KMS-11 (cell line): Measurements from ENCODE around the gene SDK1.

ENCODE experiments used
- H2AFZ ChIP-seq: fragments of 200-600 bp; sonication (generic); 2 replicates; pipeline ENCODE4 v1.6.1; 2016; ENCODE audit warnings: antibody characterized with exemption, mixed run types, low read depth
- H3K27ac ChIP-seq: fragments of 200-600 bp; sonication (generic); 2 replicates; pipeline ENCODE4 v1.6.1; 2016; ENCODE audit warnings: mild to moderate bottlenecking, mixed run types
- H3K27me3 ChIP-seq: fragments of 200-600 bp; sonication (generic); 2 replicates; pipeline ENCODE4 v1.6.1; 2017; ENCODE audit warnings: mild to moderate bottlenecking, low read depth, mixed run types, moderate library complexity; ENCODE audit not compliant: insufficient read depth
- H3K36me3 ChIP-seq: fragments of 200-600 bp; sonication (generic); 2 replicates; pipeline ENCODE4 v1.6.1; 2017; ENCODE audit warnings: mild to moderate bottlenecking, mixed run types; ENCODE audit not compliant: insufficient read depth
- H3K4me1 ChIP-seq: fragments of 200-600 bp; sonication (generic); 2 replicates; pipeline ENCODE4 v1.6.1; 2016; ENCODE audit warnings: mild to moderate bottlenecking, low read depth, mixed run types; ENCODE audit not compliant: poor library complexity, severe bottlenecking
- H3K4me2 ChIP-seq: fragments of 200-600 bp; sonication (generic); 2 replicates; pipeline ENCODE4 v1.7.0; 2016; ENCODE audit warnings: mild to moderate bottlenecking, mixed run types
- H3K4me3 ChIP-seq: fragments of 200-600 bp; sonication (generic); IDR thresholded peaks from 2 replicates; pipeline ENCODE4 v1.6.1; 2017; ENCODE audit warnings: low read depth, low read length, mixed read lengths; ENCODE audit not compliant: insufficient read depth
- H3K79me2 ChIP-seq: fragments of 200-600 bp; sonication (generic); 2 replicates; pipeline ENCODE4 v1.6.1; 2016; ENCODE audit warnings: low read depth, mixed run types; ENCODE audit not compliant: insufficient read depth
- H3K9ac ChIP-seq: fragments of 200-600 bp; sonication (generic); 2 replicates; pipeline ENCODE4 v1.6.1; 2016; ENCODE audit warnings: mild to moderate bottlenecking, mixed run types
- H4K20me1 ChIP-seq: fragments of 200-600 bp; sonication (generic); 2 replicates; pipeline ENCODE4 v1.6.1; 2016; ENCODE audit warnings: mild to moderate bottlenecking, mixed run types; ENCODE audit not compliant: insufficient read depth
- CTCF ChIP-seq: fragments of 200-600 bp; sonication (generic); conservative IDR thresholded peaks from 2 replicates; pipeline ENCODE4 v1.6.1; 2017; ENCODE audit warnings: low read depth, mild to moderate bottlenecking, antibody characterized with exemption, low read length, moderate library complexity, mixed read lengths

SDK1 gene

DNA sequence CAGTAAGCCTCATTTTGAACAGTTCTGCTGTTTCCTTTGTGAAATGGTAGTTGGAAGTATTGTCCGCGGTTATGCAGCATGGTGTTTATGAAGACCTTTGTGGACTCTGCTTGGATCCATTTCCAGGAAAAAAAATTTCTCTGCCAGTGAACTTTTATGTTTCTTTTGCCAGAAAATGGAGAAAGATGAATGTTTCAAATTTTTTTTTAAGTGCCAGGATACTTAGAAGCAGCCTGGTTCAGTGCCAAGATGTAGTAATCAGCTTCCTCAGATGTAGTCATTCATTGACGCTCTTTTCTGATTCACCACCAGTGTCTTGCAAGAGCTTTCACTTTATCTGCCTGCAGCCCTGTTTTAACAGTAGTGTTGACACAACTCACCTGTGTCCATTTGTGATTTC lies 258.2 kb downstream of the SDK1 start:
- Histone ChIP-seq H3K79me2 (no peaks in the 10 kb centered on the region), H3K36me3 (no peaks in the 10 kb centered on the region), H4K20me1 (no peaks in the 10 kb centered on the region), H3K4me2 (no peak overlapping the region), H3K4me1 (no peaks in the 10 kb centered on the region), H2AFZ (no peak overlapping the region), H3K4me3 (no peak overlapping the region), H3K9ac (no peak overlapping the region), H3K27me3 (no peaks in the 10 kb centered on the region), H3K27ac (no peak overlapping the region)
- TF ChIP-seq CTCF = no peak

DNA sequence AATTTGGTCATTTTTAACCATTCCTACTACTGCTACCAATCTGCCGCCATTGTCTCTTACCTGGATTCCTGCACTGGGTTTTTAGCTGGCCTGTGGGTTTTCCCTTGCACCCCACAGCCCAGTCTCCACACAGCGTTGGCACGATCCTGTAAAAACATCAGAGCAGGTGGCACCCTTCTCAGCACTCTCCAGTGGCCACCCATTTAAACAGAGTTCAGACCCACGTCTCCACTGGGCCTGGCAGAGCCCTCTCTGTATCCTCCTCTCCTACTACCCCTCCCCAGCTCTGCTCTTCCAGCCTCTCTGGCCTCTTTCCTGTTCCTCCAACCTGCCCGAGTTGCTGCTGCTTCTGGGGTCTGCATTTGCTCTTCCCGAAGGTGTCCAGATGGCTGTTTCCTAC lies 259.4 kb downstream of the SDK1 start:
- Histone ChIP-seq H3K9ac (no peak overlapping the region), H4K20me1 (no peaks in the 10 kb centered on the region), H3K36me3 (no peaks in the 10 kb centered on the region), H3K4me3 (no peak overlapping the region), H3K27ac (no peak overlapping the region), H3K4me2 (no peak overlapping the region), H3K27me3 (no peaks in the 10 kb centered on the region), H3K4me1 (no peaks in the 10 kb centered on the region), H2AFZ (no peak overlapping the region), H3K79me2 (no peaks in the 10 kb centered on the region)
- no peak for TF ChIP-seq CTCF

GRCh38 chr7:3561932-3562331 lies 260.9 kb downstream of the SDK1 start:
- Histone ChIP-seq H3K27ac (no peak overlapping the region), H2AFZ (no peak overlapping the region), H3K4me2 (no peak overlapping the region), H3K27me3 (no peaks in the 10 kb centered on the region), H3K9ac (no peak overlapping the region), H3K4me3 (no peak overlapping the region), H3K79me2 (no peaks in the 10 kb centered on the region), H3K36me3 (no peaks in the 10 kb centered on the region), H4K20me1 (no peaks in the 10 kb centered on the region), H3K4me1 (no peaks in the 10 kb centered on the region)
- no peak for TF ChIP-seq CTCF

DNA sequence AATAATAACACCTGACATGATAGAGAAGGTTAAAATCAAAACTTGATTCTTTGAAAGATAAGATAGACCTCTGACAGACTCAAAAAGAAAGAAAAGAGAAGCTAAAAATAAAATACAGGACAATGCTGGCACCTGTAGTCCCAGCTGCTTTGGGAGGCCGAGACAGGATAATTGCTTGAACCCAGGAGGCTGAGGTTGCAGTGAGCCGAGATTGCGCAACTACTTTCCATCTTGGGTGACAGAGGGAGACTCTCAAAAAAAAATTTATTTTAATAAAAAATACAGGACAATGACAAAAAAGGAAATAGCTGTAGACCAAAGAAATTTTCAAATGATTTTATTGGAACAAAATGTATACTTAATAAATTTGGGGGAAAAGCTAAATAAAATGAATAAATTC lies 263.2 kb downstream of the SDK1 start:
- Histone ChIP-seq H4K20me1 (no peaks in the 10 kb centered on the region), H3K27me3 (no peaks in the 10 kb centered on the region), H3K4me2 (no peak overlapping the region), H3K27ac (no peak overlapping the region), H3K4me1 (no peaks in the 10 kb centered on the region), H3K4me3 (no peak overlapping the region), H2AFZ (no peak overlapping the region), H3K36me3 (no peaks in the 10 kb centered on the region), H3K79me2 (no peaks in the 10 kb centered on the region), H3K9ac (no peak overlapping the region)
- TF ChIP-seq CTCF = no peak

DNA sequence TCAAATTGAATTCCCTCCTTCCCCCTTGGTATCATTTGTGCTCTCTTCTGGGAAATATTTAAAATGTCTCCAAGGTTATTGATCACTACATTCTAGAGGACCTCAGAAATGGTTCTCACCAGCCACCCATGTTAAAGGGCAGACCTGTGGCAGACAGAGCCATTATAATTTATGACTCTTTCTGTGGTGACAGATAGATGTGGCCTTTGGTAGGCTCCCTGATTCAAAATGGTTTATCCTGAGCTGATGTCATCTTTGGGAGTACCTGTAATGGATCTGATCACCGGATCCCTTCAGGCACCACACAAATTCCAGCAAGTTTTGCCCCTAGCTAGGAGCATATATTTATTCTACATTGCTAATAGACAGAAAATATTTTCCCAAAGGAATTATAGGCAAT lies 267.5 kb downstream of the SDK1 start:
- H3K4me1 ChIP-seq = no peaks in the 10 kb centered on the region
- H2AFZ ChIP-seq = no peak overlapping the region
- no peak overlapping the region for H3K4me2 ChIP-seq
- H3K27ac ChIP-seq = no peak overlapping the region
- TF ChIP-seq CTCF = no peak
- H4K20me1 ChIP-seq = no peaks in the 10 kb centered on the region
- no peaks in the 10 kb centered on the region for H3K79me2 ChIP-seq
- no peaks in the 10 kb centered on the region for H3K27me3 ChIP-seq
- H3K36me3 ChIP-seq = no peaks in the 10 kb centered on the region
- no peak overlapping the region for H3K9ac ChIP-seq
- no peak overlapping the region for H3K4me3 ChIP-seq
